Body of pancreas (tissue), 4 donors: ENCODE data around the gene BCL2. TPM values are rescaled to one million over a fixed set of nuclear protein-coding genes. Genes with fewer than 3 reads are reported as not detected.

ENCODE experiments used
- ATAC-seq: fragments of 150-250 bp; one replicate; pipeline ENCODE4 v1.9.1; 2016
- DNase-seq, 4 donors: peaks; one replicate each; pipeline ENCODE4 v3.0.0-alpha.2; 2019
- H3K27ac ChIP-seq, 4 donors: fragments of 200-600 bp; sonication (generic); 1 replicate in 3 of 4; 2 replicates in 1 of 4; pipeline versions ENCODE4 v1.5.1 to v1.6.1; 2016 to 2019; ENCODE audit warnings: mild to moderate bottlenecking in 1 of 4, mixed read lengths in 1 of 4, moderate library complexity in 1 of 4
- H3K27me3 ChIP-seq, 2 donors: fragments of 200-600 bp; sonication (generic); one replicate each; pipeline ENCODE4 v1.6.0; 2016; ENCODE audit warnings: mild to moderate bottlenecking in 1 of 2
- H3K36me3 ChIP-seq, 2 donors: fragments of 200-600 bp; sonication (generic); replicated peaks in 1 of 2; 2 replicates each; pipeline ENCODE4 v1.5.1; 2016; ENCODE audit warnings: low read depth in 2 of 2; ENCODE audit not compliant: insufficient read depth in 1 of 2
- H3K4me1 ChIP-seq: fragments of 200-600 bp; sonication (generic); one replicate; pipeline ENCODE4 v1.6.0; 2016
- H3K4me3 ChIP-seq, 2 donors: fragments of 200-600 bp; sonication (generic); 1 replicate in 1 of 2; 2 replicates in 1 of 2; pipeline ENCODE4 v1.5.1; 2016 to 2019
- H3K9me3 ChIP-seq, 3 donors: fragments of 200-600 bp; sonication (generic); 1 replicate in 2 of 3; 2 replicates in 1 of 3; pipeline ENCODE4 v1.5.1; 2016
- POLR2A ChIP-seq, 3 donors: fragments of 450-650 bp; IDR thresholded peaks; one replicate each; pipeline ENCODE4 v1.6.1; 2016; ENCODE audit warnings: antibody characterized with exemption in 3 of 3, mild to moderate bottlenecking in 2 of 3
- WGBS, 2 donors: methylation state at CpG; one replicate each; pipeline ENCODE4 v1.1.5; 2017; 5-methylcytosine and 5-hydroxymethylcytosine counted together
- intact Hi-C: fragments of 100-400 bp; cut with DNase I; formaldehyde crosslinking; loops from one replicate; pipeline ENCODE4 v1.15.1; 2023
- total RNA-seq, 2 donors: library from RNA; depleted of rRNA; stranded (reverse); fragments of >200 nt; gene quantifications; one replicate each; pipeline ENCODE4 v1.1.0, GENCODE V29; 2016
- TF ChIP-seq, protein P1 (sequence below), 7 experiments: fragments of 450-650 bp in 4 of 7; fragments of 200-600 bp in 3 of 7; sonication (generic) in 3 of 7; IDR thresholded peaks; one replicate each; pipeline ENCODE4 v1.5.1; 2016 to 2019; ENCODE audit warnings: antibody characterized with exemption in 7 of 7

The BCL2 gene
- total RNA-seq, 2 donors from 2014 or later, result 10.1 to 18.5 TPM

GRCh38 chr18:63140997-63141777 lies 178.4 kb downstream of the BCL2 start:
- TF ChIP-seq POLR2A (IDR thresholded peaks at IDR 0.05), result no peak
- TF ChIP-seq, protein P1, sequence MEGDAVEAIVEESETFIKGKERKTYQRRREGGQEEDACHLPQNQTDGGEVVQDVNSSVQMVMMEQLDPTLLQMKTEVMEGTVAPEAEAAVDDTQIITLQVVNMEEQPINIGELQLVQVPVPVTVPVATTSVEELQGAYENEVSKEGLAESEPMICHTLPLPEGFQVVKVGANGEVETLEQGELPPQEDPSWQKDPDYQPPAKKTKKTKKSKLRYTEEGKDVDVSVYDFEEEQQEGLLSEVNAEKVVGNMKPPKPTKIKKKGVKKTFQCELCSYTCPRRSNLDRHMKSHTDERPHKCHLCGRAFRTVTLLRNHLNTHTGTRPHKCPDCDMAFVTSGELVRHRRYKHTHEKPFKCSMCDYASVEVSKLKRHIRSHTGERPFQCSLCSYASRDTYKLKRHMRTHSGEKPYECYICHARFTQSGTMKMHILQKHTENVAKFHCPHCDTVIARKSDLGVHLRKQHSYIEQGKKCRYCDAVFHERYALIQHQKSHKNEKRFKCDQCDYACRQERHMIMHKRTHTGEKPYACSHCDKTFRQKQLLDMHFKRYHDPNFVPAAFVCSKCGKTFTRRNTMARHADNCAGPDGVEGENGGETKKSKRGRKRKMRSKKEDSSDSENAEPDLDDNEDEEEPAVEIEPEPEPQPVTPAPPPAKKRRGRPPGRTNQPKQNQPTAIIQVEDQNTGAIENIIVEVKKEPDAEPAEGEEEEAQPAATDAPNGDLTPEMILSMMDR (IDR thresholded peaks at IDR 0.05), result no peak
- WGBS, 2 donors, result 84 to 85% methylated on average over 13 of the region's 13 CpGs

DNA sequence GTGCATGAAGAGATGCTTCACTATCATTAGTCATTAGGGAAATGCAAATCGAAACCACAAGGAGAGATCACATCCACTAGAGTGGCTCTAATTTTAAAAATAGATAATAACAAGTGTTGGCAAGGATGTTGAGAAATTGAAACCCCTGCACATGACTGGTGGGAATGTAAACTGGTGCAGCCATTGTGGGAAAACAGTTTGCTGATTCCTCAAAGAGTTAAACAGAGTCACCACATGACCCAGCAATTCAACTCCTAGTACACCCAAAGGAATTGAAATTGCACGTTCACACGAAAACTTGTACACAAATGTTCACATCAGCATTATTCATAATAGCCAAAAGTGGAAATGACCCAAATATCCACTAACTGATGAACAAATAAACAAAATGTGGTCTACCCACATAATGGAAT lies 179.5 kb downstream of the BCL2 start:
- no peak overlapping the region for H3K4me3 ChIP-seq
- no peak overlapping the region for H3K27ac ChIP-seq
- 75 to 83% methylated on average over 3 of the region's 3 CpGs for WGBS, 2 donors
- H3K4me1 ChIP-seq, result no peaks in the 10 kb centered on the region
- no peaks in the 10 kb centered on the region for H3K27me3 ChIP-seq
- DNase-seq (no peak), ATAC-seq (no peak)
- no peaks in the 10 kb centered on the region for H3K9me3 ChIP-seq
- intact Hi-C loops, result no loop called here
- TF ChIP-seq POLR2A (IDR thresholded peaks at IDR 0.05), result no peak
- TF ChIP-seq, protein P1 (IDR thresholded peaks at IDR 0.05), result no peak
- H3K36me3 ChIP-seq, result no peaks in the 10 kb centered on the region

More at GRCh38 chr18:63140997-63141777, 178.4 kb downstream of the BCL2 start:
- H3K9me3 ChIP-seq, result no peaks in the 10 kb centered on the region
- intact Hi-C loops, result no loop called here
- no peaks in the 10 kb centered on the region for H3K27me3 ChIP-seq
- H3K4me3 ChIP-seq, result no peak overlapping the region
- no peaks in the 10 kb centered on the region for H3K36me3 ChIP-seq
- DNase-seq (no peak), ATAC-seq (no peak)
- no peak overlapping the region for H3K27ac ChIP-seq
- no peaks in the 10 kb centered on the region for H3K4me1 ChIP-seq

DNA sequence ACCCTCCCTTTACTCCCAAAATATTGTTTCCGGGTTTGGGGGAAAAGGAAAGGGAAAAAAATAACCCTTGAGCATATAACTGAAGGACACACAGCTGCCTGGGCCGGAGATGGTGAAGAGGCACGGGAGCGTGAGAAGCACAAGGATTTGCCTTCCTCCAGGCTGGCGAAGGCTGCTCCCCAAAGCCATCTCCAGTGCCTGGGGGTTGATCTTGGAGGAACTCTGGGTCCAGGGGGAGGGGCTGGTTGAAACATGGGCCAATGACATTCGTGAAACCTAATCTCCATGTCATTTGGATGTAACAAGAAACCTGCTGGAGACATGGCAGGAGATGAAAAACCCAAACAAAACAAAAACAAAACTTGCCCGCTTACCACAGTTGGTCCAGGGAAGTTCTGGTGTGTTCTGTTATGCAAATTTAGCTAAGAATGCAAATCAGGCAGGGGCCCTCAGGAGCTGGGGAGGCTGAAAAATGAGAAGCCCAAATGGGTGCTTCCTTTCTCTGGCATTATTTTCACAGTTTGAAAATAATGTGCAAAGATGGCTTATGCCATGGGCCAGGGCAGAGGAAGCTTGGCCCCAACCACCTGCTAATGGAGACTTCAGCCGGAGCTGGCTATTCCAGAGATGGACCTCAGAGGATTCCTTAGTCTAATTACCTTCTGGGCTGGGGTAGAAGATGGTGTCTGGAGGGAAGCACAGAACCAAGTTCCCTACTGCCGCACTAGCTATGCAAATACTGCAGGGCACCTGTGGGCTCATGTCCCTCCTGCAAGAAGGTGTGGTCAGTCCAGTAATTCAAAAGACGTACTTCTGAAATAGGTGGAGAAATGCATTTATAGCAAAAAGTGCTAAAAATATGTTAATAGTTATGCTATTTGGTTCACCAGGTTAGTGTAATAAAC lies 180.9 kb downstream of the BCL2 start:
- ATAC-seq (no peak), DNase-seq (no peak)
- Histone ChIP-seq H3K27me3 (no peaks in the 10 kb centered on the region), H3K27ac (no peak overlapping the region), H3K9me3 (no peaks in the 10 kb centered on the region), H3K36me3 (no peaks in the 10 kb centered on the region), H3K4me3 (no peak overlapping the region), H3K4me1 (no peaks in the 10 kb centered on the region)
- intact Hi-C loops, result no loop called here
- 61 to 77% methylated on average over 10 of the region's 10 CpGs for WGBS, 2 donors
- TF ChIP-seq, protein P1 (IDR thresholded peaks at IDR 0.05), result no peak
- no peak for TF ChIP-seq POLR2A (IDR thresholded peaks at IDR 0.05)

- WGBS, 2 donors, result 49 to 73% methylated on average over 12 of the region's 12 CpGs
- no peak overlapping the region for H3K4me3 ChIP-seq
- peak; percentile 13 for ATAC-seq
- H3K27ac ChIP-seq, result no peak overlapping the region
- intact Hi-C loops, result no loop called here
- H3K36me3 ChIP-seq, result no peaks in the 10 kb centered on the region
- H3K27me3 ChIP-seq, result no peaks in the 10 kb centered on the region
- no peak for DNase-seq
- TF ChIP-seq POLR2A (IDR thresholded peaks at IDR 0.05), result no peak
- TF ChIP-seq, protein P1 (IDR thresholded peaks at IDR 0.05), result no peak
- peaks cover under 1% of the 10 kb centered on the region for H3K4me1 ChIP-seq
- H3K9me3 ChIP-seq, result no peaks in the 10 kb centered on the region
Measured at GRCh38 chr18:63137999-63138435, 181.6 kb downstream of the BCL2 start.
